K562 treated with DMSO at 1 percent for 12 hours (cell line): ENCODE results near the gene C16orf54. TPM values are rescaled to one million over a fixed set of nuclear protein-coding genes. Genes with fewer than 3 reads are reported as not detected.

Experiments
- total RNA-seq: library from RNA; unstranded; fragments of 300-600 nt; gene quantifications from 2 replicates; pipeline ENCODE4 v1.2.3, GENCODE V29; 2022; ENCODE audit not compliant: insufficient read depth

Gene C16orf54, protein sequence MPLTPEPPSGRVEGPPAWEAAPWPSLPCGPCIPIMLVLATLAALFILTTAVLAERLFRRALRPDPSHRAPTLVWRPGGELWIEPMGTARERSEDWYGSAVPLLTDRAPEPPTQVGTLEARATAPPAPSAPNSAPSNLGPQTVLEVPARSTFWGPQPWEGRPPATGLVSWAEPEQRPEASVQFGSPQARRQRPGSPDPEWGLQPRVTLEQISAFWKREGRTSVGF
- not detected in 2 replicates for total RNA-seq

DNA sequence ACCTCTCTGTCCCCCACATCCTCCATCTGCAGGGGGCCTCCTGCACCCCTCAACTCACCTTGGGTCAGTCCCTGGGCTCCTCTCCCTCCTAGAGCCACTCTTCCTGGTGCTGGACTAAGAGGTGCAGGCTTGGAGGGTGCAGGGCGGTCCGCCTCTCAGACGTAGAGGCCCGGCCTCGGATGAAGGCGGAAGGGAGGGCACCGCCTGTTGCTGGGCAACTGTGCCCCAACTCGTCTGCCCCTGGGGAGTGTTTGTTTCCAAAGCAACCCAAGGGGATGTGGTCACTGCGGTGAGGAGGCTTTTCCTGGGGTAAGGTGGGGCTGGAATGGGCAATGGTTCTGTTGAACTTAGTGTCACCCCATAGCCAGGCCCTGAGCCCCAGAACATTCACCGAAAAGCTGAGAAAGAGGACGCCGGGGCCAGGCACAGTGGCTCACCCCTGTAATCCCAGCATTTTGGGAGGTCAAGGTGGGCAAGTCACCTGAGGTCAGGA is at the start of gene C16orf54:
Gene C16orf54 (minus strand): TSS at position 138 of the 493 bp plus-strand sequence. CDS start 1,039 bp downstream, outside the sequence.

DNA sequence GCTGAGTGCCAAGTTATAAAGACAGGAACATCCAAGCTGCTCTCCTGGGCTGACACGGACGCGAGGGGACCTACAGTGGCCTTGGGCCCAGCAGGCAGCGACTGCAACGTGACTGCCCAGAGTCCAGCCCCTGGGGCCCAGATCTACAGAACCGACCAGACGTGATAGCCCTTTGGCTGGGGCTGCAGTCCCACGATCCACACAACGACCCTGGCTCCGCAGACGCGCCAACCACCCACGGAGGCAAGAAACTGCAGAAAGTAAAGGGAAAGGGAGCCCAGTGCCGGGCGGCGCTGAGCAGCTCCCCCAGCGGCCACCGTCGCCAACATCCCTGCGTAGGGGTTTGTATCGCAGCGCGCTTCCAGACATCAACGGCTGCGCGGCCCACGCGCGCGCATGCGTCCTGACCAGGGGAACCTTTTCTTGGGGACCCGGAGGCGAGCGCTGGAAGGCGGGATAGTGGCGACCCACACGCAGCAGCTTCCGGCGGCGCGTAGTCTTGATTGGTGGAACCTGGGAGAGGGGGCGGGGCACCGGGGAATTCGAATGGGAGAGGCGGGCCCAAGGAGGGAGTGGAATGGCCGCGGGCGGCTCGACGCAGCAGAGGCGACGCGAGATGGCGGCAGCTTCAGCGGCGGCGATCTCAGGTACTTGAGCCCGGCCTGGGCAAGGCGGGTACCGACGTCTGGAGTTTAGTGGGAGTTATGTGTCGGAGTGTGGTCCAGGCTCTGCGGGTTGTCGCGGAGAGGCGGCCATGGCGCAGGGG is 44.6 kb upstream of the C16orf54 start, which contains the start of gene KIF22:
Gene KIF22 (plus strand): TSS at position 569 of the 766 bp plus-strand sequence. CDS start 9 bp downstream, at position 578.

DNA sequence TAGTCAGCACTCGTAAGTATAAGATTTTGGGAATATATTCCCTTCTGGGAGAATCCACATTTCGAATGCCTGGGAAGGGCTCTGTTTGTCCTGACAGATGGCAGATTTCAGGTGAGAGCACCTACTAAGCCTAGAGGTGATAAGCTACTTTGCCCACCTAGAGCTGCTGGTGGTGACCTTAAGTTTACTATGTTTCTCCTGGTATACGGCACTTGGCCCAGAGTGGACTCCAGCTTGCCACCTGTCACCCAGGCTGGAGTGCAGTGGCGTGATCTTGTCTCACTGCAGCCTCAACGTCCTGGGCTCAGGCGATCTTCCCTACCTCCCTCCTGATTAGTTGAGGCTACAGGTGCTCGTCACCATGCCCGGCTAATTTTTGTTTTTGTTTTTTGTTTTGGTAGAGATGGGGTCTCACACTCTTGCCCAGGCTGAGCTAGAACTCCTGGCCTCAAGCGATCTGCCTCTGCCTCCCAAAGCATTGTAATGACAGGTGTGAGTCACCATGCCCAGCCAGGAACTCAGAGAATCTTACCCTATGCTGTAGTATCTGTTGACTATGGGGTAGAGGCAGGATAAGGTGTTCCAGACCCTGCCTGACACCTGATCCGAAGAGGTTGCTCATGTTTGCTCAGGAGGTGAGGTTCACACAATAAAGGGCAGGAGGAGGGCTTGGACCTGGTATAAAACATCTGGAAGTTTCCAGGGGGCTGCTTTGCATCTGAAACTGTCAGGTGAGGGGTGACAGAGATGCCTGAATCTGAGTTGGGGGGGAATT is 32.0 kb upstream of the C16orf54 start, which contains the start of gene ZG16:
Gene ZG16 (plus strand): TSS at position 681 of the 775 bp plus-strand sequence. CDS start 1,011 bp downstream, outside the sequence.

Other genes starting within 250 kb of the C16orf54 start
- gene NPIPB12, start 239.6 kb downstream of the C16orf54 start, total RNA-seq: 9.1 and 29.3 TPM in 2 replicates
- 43.8 and 109 TPM in 2 replicates for gene SPN, start 82.7 kb downstream of the C16orf54 start, total RNA-seq
- 174 TPM in 2 replicates for gene QPRT, start 66.8 kb downstream of the C16orf54 start, total RNA-seq
- not detected in 2 replicates for gene ZG16, start 32.3 kb upstream of the C16orf54 start, total RNA-seq
- gene KIF22, start 44.8 kb upstream of the C16orf54 start, total RNA-seq: 116 and 135 TPM in 2 replicates
- gene MAZ, start 60.5 kb upstream of the C16orf54 start, total RNA-seq: 261 and 270 TPM in 2 replicates
- gene PRRT2, start 66.2 kb upstream of the C16orf54 start, total RNA-seq: 0.38 and 1.3 TPM in 2 replicates
- gene PAGR1, start 70.2 kb upstream of the C16orf54 start, total RNA-seq: 36.1 and 48.1 TPM in 2 replicates
- 4.6 TPM in 2 replicates for gene MVP, start 74.5 kb upstream of the C16orf54 start, total RNA-seq
- gene CDIPT, start 117.2 kb upstream of the C16orf54 start, total RNA-seq: 87.8 and 89.1 TPM in 2 replicates
- 2.8 and 3.6 TPM in 2 replicates for gene SEZ6L2, start 153.6 kb upstream of the C16orf54 start, total RNA-seq
- gene ASPHD1, start 154.5 kb upstream of the C16orf54 start, total RNA-seq: not detected in 2 replicates
- 27.1 and 44.6 TPM in 2 replicates for gene KCTD13, start 180.2 kb upstream of the C16orf54 start, total RNA-seq
- gene TMEM219, start 216.1 kb upstream of the C16orf54 start, total RNA-seq: 166 and 188 TPM in 2 replicates
- 38.3 and 60.9 TPM in 2 replicates for gene TAOK2, start 227.9 kb upstream of the C16orf54 start, total RNA-seq
- 23.6 and 28.9 TPM in 2 replicates for gene HIRIP3, start 249.6 kb upstream of the C16orf54 start, total RNA-seq